Right ventricle myocardium superior (tissue), 1 donor: Measurements from ENCODE around the gene STRN3. TPM values are rescaled to one million over a fixed set of nuclear protein-coding genes. Genes with fewer than 3 reads are reported as not detected.

Experiments
- ATAC-seq: fragments of 200-7000 bp; cut with Tn5 transposase; one replicate; pipeline ENCODE4 v1.9.1; 2020; ENCODE audit warnings: mild to moderate bottlenecking; ENCODE audit not compliant: poor library complexity
- DNase-seq: peaks from one replicate; pipeline ENCODE4 v3.0.0-alpha.2; 2020
- intact Hi-C: fragments of 100-400 bp; cut with DNase I; formaldehyde crosslinking; loops from one replicate; pipeline ENCODE4 v1.11.2; 2022
- microRNA-seq: library from miRNA; unstranded; fragments of <30 nt; microRNA quantifications from one replicate; pipeline ENCODE4 v1.2.0, GENCODE V29; 2020
- total RNA-seq: library from RNA; stranded (reverse); fragmentation: NEBNext Ultra II Directional; extraction: Animal tissue kit (Norgen Biotek cat#: 25700); gene quantifications from one replicate; pipeline ENCODE4 v1.2.1, GENCODE V29; 2021
- donor health status: DM: no; HTN: yes; CAD: no; lungs with severe emphysema.

The STRN3 gene
- total RNA-seq, 1 donor from 2014 or later: 45.1 TPM

- DNase-seq (no peak), ATAC-seq (no peak)
- intact Hi-C loops: no loop called here
Measured at GRCh38 chr14:30855345-30856037, 170.7 kb downstream of the STRN3 start.

GRCh38 chr14:30854492-30854891, 171.7 kb downstream of the STRN3 start:
- ATAC-seq (no peak), DNase-seq (no peak)
- intact Hi-C loops: no loop called here

GRCh38 chr14:30853946-30854345, 172.2 kb downstream of the STRN3 start:
- no peak for DNase-seq
- no peak for ATAC-seq
- intact Hi-C loops: no loop called here

GRCh38 chr14:30849983-30850382, 176.2 kb downstream of the STRN3 start:
- ATAC-seq (no peak), DNase-seq (no peak)
- intact Hi-C loops: no loop called here

- DNase-seq (no peak), ATAC-seq (no peak)
- intact Hi-C loops: no loop called here
Measured at GRCh38 chr14:30849354-30849753, 176.8 kb downstream of the STRN3 start.

GRCh38 chr14:30848449-30849240, 177.5 kb downstream of the STRN3 start:
- intact Hi-C loops: no loop called here
- no peak for DNase-seq
- ATAC-seq: no peak

Small RNAs within 50 kb of the gene (microRNA-seq; reads per million reads assigned to microRNA genes)
- gene MIR624: 9.1 reads per million, percentile 24 among the genes with 10 or more reads in this experiment

Other genes with a start within 250 kb of the STRN3 start
- gene COCH, start 151.8 kb downstream of the STRN3 start, total RNA-seq: 0.51 TPM
- gene AP4S1, start 730 bp downstream of the STRN3 start, total RNA-seq: 6.7 TPM
- gene HECTD1, start 181.4 kb upstream of the STRN3 start, total RNA-seq: 145 TPM